DOHH2 (cell line): ENCODE measurements around the gene RNF215.

ENCODE experiments used
- CTCF ChIP-seq: fragments of 200-600 bp; sonication (generic); IDR thresholded peaks from one replicate; pipeline ENCODE4 v1.5.1; 2014; ENCODE audit warnings: antibody characterized with exemption, mild to moderate bottlenecking, low read depth, low read length; ENCODE audit not compliant: poor library complexity, severe bottlenecking
- EZH2phosphoT487 ChIP-seq: fragments of 200-600 bp; sonication (generic); IDR thresholded peaks from 2 replicates; pipeline ENCODE4 v1.6.1; 2017; ENCODE audit warnings: borderline replicate concordance, mild to moderate bottlenecking, antibody characterized with exemption, low read length, moderate library complexity, mixed read lengths

GRCh38 chr22:30381264-30381663, 5.9 kb downstream of the RNF215 start:
- TF ChIP-seq CTCF (no peak), EZH2phosphoT487 (no peak)
